GM12864 (cell line): ENCODE measurements around the gene CDH4.

Experiments
- DNase-seq: peaks from one replicate; pipeline ENCODE4 v3.0.0-alpha.2; 2011; ENCODE audit warnings: low read depth
- H3K4me3 ChIP-seq: 2 replicates; pipeline ENCODE4 v1.5.1; 2011; ENCODE audit warnings: mild to moderate bottlenecking, low read depth, low read length, control low read depth
- TF ChIP-seq, protein P1 (sequence below): IDR thresholded peaks from 2 replicates; pipeline ENCODE4 v1.5.1; 2011; ENCODE audit warnings: low read depth, mild to moderate bottlenecking, moderate library complexity, low read length, control low read depth, inconsistent platforms; ENCODE audit errors: missing control alignments

Gene CDH4

DNA sequence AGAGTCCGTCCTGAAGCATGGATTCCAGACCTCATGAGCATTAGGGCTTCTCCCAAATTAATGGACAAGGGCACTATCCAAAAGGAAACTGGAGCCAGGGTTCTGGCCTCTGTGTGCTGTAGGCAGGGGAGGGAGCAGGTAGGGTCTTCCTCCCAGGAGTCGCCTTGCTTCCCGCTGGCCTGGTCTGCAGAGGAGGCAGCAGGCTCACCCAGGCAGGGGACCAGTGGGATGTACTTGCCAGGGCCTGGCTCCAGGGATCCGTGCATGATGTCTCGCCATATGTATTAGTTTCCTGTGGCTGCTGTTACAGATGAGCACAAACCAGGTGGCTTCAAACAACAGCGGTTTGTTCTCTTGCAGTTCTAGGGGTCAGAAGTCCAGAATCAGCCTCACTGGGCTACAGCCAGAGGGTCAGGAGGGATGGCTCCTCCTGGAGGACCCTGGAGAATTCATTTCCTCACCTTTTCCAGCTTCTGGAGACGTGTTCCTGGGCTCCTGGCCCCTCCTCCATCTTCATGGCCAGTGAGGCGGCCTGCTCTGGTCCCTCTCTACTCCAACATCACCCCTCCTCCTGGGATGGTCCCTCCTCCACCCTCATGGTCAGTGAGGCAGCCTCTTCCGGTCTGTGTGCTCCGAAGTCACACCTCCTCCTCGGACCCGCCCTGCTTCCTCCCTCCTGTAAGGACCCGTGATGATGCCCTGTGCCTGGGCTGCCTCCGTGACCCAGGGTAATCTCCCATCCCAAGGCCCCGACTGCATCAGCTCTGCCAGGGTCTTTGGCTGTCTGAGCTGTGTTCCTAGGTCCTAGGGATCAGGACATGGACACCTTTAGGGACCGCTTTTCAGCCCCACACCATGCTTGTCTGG, 329.1 kb downstream of the CDH4 start:
- H3K4me3 ChIP-seq, result no peak overlapping the region
- DNase-seq, result no peak
- TF ChIP-seq, protein P1, sequence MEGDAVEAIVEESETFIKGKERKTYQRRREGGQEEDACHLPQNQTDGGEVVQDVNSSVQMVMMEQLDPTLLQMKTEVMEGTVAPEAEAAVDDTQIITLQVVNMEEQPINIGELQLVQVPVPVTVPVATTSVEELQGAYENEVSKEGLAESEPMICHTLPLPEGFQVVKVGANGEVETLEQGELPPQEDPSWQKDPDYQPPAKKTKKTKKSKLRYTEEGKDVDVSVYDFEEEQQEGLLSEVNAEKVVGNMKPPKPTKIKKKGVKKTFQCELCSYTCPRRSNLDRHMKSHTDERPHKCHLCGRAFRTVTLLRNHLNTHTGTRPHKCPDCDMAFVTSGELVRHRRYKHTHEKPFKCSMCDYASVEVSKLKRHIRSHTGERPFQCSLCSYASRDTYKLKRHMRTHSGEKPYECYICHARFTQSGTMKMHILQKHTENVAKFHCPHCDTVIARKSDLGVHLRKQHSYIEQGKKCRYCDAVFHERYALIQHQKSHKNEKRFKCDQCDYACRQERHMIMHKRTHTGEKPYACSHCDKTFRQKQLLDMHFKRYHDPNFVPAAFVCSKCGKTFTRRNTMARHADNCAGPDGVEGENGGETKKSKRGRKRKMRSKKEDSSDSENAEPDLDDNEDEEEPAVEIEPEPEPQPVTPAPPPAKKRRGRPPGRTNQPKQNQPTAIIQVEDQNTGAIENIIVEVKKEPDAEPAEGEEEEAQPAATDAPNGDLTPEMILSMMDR, result no peak

DNA sequence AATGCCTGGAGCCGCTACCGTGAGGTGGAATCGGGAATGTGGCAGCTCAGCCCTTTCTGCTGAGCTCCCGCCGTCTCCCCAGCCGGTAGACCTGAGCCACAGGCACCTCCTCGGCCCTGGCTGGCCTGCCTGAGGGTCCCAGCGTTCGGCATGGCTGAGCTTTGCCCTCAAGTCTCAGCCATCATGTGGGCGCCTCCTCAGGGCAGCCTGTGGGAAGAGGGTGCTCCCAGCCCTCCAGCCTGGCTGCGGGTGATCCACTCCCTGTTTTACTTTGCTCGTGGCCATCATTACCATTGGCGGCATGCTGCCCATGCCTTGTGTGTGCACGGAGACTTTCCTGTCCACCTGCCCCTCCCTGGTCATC, 329.7 kb downstream of the CDH4 start:
- TF ChIP-seq, protein P1, result no peak
- no peak for DNase-seq
- H3K4me3 ChIP-seq, result no peak overlapping the region

DNA sequence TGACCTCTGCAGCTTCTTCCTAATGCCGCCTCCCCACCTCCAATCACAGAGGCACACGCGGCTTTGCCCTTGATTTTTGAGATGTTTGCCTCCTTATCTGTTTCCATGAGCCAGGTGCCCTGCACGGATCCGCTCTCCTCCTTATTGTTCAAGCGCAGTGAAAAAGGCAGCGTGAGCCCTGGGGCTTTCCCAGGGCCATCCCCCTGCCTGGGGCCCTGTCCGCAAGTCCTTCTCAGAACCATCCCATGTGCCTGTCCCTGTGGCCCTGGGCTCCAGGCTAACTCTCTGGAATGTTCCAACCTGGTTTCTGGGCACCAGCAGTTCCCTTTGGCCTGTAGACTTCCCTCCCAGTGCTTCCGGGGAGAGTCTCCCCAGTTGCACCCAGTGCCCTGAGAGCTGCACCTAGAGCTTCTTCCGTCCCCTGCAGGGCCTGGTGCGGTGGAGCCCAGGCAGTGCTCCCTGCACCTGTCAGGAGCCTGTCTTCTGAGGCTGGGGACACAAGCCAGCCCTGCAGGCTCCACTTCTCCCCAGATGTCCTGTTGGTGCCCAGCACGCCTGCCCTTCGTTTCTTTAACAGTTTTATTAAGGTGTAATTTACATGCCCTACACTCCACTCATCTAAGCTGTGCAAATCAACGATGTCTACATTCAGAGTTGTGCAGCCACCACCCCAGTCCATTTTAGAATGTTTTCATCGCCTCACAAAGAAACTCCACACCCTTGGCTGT, 330.3 kb downstream of the CDH4 start:
- TF ChIP-seq, protein P1, result no peak
- no peak for DNase-seq

DNA sequence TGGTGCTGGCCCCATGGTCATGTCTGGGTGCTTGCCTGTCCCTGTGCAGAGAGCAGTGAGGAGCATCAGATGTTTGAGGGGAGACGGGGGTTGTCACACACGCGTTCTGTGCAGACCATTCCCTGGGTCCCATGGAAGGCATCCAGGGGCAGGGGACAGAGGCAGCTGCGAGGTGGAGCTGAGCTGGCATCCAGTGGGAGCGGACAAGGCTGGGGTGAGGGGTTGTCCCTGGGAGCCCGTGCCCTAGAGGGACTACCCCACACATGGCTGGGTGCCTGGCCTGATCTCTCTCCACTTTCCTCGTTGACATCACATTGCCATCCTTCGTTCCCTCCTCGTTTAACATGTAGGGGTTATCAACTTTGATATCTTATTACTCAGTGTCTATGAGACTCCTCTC, 331.3 kb downstream of the CDH4 start:
- TF ChIP-seq, protein P1, result no peak
- DNase-seq, result no peak
- no peak overlapping the region for H3K4me3 ChIP-seq

More for the DNA sequence above, 330.3 kb downstream of the CDH4 start:
- no peak overlapping the region for H3K4me3 ChIP-seq

DNA sequence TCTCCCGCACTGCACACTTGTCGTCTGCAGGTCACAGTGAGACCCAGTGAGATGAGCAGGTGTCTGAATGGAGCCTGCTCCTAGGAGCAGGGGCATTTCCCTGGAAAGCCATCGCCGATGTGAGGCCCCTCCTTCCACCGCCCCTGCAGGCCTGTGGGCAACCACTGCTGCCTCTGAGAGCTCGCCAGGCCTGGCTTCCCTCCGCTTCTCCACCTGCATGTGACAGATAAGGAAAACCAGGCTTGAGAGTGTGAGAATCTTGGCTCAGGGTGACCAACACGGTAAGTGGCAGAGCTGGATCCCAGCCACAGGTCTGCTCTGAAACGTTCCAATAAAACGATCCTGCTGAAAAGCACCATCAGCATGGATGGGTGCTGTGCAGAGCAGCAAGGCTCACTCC, 332.8 kb downstream of the CDH4 start:
- H3K4me3 ChIP-seq, result no peak overlapping the region
- TF ChIP-seq, protein P1, result no peak
- no peak for DNase-seq

DNA sequence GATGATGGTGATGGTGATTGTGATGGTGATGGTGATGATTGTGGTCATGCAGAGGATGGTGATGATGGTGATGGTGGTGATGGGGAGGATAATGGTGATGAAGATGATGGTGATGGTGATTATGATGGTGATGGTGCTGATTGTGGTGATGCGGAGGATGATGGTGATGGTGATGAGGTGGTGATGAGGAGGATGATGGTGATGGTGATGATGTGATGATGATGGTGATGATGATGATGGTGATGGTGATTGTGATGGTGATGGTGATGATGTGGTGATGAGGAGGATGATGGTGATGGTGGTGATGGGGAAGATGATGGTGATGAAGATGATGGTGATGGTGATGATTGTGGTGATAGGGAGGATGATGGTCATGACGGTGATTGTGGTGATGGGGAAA, 333.7 kb downstream of the CDH4 start:
- no peak overlapping the region for H3K4me3 ChIP-seq
- DNase-seq, result no peak
- TF ChIP-seq, protein P1, result no peak
